ENCODE measurements around the gene HS6ST1.

GRCh38 chr2:128282246-128282975, 36.3 kb downstream of the HS6ST1 start:
- TF ChIP-seq, protein P1, sequence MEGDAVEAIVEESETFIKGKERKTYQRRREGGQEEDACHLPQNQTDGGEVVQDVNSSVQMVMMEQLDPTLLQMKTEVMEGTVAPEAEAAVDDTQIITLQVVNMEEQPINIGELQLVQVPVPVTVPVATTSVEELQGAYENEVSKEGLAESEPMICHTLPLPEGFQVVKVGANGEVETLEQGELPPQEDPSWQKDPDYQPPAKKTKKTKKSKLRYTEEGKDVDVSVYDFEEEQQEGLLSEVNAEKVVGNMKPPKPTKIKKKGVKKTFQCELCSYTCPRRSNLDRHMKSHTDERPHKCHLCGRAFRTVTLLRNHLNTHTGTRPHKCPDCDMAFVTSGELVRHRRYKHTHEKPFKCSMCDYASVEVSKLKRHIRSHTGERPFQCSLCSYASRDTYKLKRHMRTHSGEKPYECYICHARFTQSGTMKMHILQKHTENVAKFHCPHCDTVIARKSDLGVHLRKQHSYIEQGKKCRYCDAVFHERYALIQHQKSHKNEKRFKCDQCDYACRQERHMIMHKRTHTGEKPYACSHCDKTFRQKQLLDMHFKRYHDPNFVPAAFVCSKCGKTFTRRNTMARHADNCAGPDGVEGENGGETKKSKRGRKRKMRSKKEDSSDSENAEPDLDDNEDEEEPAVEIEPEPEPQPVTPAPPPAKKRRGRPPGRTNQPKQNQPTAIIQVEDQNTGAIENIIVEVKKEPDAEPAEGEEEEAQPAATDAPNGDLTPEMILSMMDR (tag by site-specific recombination; IDR thresholded peaks at IDR 0.05): no peak
- no peak for TF ChIP-seq ZNF184 (tag by site-specific recombination; IDR thresholded peaks at IDR 0.05)
- TF ChIP-seq ZEB2 (tag by site-specific recombination; IDR thresholded peaks at IDR 0.05): no peak
- TF ChIP-seq ZNF549 (tag by site-specific recombination; IDR thresholded peaks at IDR 0.05): no peak
- no peak for TF ChIP-seq ZNF621 (tag by site-specific recombination; IDR thresholded peaks at IDR 0.05)
- no peak for TF ChIP-seq ZNF521 (tag by site-specific recombination; IDR thresholded peaks at IDR 0.05)
- TF ChIP-seq ZNF560 (tag by site-specific recombination; IDR thresholded peaks at IDR 0.05; ENCODE audit: borderline replicate concordance): no peak
- TF ChIP-seq MZF1 (tag by site-specific recombination; IDR thresholded peaks at IDR 0.05; ENCODE audit: borderline replicate concordance): no peak
- TF ChIP-seq, protein P2, sequence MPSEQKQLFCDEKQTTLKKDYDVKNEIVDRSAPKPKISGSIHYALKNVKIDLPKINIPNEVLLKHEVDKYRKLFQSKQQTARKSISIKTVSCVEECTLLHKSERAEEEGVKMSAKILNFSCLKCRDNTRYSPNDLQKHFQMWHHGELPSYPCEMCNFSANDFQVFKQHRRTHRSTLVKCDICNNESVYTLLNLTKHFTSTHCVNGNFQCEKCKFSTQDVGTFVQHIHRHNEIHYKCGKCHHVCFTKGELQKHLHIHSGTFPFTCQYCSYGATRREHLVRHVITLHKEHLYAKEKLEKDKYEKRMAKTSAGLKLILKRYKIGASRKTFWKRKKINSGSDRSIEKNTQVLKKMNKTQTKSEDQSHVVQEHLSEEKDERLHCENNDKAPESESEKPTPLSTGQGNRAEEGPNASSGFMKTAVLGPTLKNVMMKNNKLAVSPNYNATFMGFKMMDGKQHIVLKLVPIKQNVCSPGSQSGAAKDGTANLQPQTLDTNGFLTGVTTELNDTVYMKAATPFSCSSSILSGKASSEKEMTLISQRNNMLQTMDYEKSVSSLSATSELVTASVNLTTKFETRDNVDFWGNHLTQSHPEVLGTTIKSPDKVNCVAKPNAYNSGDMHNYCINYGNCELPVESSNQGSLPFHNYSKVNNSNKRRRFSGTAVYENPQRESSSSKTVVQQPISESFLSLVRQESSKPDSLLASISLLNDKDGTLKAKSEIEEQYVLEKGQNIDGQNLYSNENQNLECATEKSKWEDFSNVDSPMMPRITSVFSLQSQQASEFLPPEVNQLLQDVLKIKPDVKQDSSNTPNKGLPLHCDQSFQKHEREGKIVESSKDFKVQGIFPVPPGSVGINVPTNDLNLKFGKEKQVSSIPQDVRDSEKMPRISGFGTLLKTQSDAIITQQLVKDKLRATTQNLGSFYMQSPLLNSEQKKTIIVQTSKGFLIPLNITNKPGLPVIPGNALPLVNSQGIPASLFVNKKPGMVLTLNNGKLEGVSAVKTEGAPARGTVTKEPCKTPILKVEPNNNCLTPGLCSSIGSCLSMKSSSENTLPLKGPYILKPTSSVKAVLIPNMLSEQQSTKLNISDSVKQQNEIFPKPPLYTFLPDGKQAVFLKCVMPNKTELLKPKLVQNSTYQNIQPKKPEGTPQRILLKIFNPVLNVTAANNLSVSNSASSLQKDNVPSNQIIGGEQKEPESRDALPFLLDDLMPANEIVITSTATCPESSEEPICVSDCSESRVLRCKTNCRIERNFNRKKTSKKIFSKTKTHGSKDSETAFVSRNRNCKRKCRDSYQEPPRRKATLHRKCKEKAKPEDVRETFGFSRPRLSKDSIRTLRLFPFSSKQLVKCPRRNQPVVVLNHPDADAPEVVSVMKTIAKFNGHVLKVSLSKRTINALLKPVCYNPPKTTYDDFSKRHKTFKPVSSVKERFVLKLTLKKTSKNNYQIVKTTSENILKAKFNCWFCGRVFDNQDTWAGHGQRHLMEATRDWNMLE (tag by site-specific recombination; conservative IDR thresholded peaks at IDR 0.05; ENCODE audit: low read depth): no peak
